Purkinje cell (primary cell): ENCODE results near the gene C12orf60. TPM values are rescaled to one million over a fixed set of nuclear protein-coding genes. Genes with fewer than 3 reads are reported as not detected.

Experiments used
- polyA plus RNA-seq: library from polyadenylated mRNA; unstranded; fragments of >200 nt; fragmentation: Nextera tagmentation; gene quantifications from 2 replicates; pipeline ENCODE4 v1.2.1, GENCODE V29; 2014

C12orf60 gene
- 2.0 and 9.4 TPM in 2 replicates for polyA plus RNA-seq

DNA sequence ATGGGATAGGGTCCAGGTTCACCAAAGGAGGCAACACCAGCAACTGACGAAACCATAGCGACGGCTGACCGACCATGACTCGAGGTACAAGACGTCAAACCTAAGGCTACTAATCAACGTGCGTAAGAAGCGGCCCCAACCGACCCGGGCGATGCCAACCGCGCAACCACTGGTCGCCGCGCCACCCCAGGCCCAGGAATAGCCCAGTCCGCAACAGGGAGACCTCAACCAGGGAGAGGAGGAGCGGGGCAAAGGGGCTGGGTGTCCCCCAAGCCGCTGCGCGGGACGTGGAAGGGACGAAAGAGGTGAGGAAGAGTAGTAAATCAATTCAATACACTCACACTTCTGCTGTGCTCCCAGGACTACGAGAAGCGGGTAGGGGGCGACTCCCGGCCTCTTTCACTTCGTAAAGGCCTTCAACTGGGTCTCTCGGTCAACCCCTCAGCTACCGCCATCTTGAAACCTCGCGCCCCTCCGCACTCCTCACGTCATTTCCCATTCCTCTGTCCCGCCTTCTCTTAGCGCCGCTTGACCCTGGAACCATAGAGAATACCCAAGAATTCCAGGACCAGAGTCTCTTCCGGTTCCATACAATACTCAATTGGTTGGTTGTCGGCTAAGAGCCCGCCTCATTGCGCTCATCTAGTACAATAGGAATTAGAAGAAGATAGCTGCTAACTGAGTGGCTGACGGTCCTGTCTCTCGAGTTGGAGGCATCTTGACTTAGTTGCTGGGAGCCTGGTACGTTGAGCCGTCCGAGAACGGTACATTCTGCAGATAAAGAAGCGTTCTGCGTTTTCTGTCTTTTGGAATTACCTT is at the start of gene C12orf60, which contains the start of gene WBP11:
Gene C12orf60, plus strand, starts transcription at position 660 of the 819 bp plus-strand sequence. CDS start 19,266 bp downstream, outside the sequence.
Gene WBP11, minus strand, starts transcription at position 468 of the 819 bp plus-strand sequence. CDS start 2,095 bp downstream, outside the sequence.

GRCh38 chr12:14814014-14814413 is 10.5 kb downstream of the C12orf60 start, which contains the start of gene SMCO3:
SMCO3 (minus strand) TSS chr12:14814182; CDS start chr12:14806680, 7,502 bp downstream.

GRCh38 chr12:14843425-14843887 is 40.0 kb downstream of the C12orf60 start, which contains the start of gene ART4:
ART4 (minus strand) TSS chr12:14843526; CDS start chr12:14843113, 413 bp downstream.

Other genes starting within 250 kb of the C12orf60 start
- gene PLBD1, start 235.8 kb upstream of the C12orf60 start, polyA plus RNA-seq = 0.98 TPM in 1 of 2 replicates, not detected in the other
- not detected in 2 replicates for gene GUCY2C, start 107.1 kb upstream of the C12orf60 start, polyA plus RNA-seq
- gene WBP11, start 192 bp upstream of the C12orf60 start, polyA plus RNA-seq = 45.0 and 84.9 TPM in 2 replicates
- gene SMCO3, start 10.5 kb downstream of the C12orf60 start, polyA plus RNA-seq = not detected in 2 replicates
- not detected in 2 replicates for gene ART4, start 39.9 kb downstream of the C12orf60 start, polyA plus RNA-seq
- 0.43 and 7.6 TPM in 2 replicates for gene MGP, start 82.2 kb downstream of the C12orf60 start, polyA plus RNA-seq
- not detected in 2 replicates for gene ERP27, start 134.9 kb downstream of the C12orf60 start, polyA plus RNA-seq
- 8.2 TPM in 1 of 2 replicates, not detected in the other for gene ARHGDIB, start 157.9 kb downstream of the C12orf60 start, polyA plus RNA-seq
- gene PDE6H, start 169.4 kb downstream of the C12orf60 start, polyA plus RNA-seq = not detected in 2 replicates